SW 1271 (cell line): ENCODE measurements around the gene WSB1.
A peak's percentile ranks its signal among the peaks of the same experiment; 100 is the strongest.
"Not testable (repeated sequence)": the region's sequence is repeated elsewhere in the genome, so short reads cannot be mapped to it uniquely, and the experiment has no call there.

Experiments used
- DNase-seq, 2 experiments: peaks; one replicate each; lab custom pipeline; 2025; lab: John Stamatoyannopoulos, UW

Gene WSB1, protein sequence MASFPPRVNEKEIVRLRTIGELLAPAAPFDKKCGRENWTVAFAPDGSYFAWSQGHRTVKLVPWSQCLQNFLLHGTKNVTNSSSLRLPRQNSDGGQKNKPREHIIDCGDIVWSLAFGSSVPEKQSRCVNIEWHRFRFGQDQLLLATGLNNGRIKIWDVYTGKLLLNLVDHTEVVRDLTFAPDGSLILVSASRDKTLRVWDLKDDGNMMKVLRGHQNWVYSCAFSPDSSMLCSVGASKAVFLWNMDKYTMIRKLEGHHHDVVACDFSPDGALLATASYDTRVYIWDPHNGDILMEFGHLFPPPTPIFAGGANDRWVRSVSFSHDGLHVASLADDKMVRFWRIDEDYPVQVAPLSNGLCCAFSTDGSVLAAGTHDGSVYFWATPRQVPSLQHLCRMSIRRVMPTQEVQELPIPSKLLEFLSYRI

GRCh38 chr17:27293898-27294688 is at the start of gene WSB1:
Gene WSB1 (plus strand): TSS chr17:27294114. CDS start chr17:27294396, 282 bp downstream.
- peak; percentile 86 to 92 for DNase-seq

GRCh38 chr17:27244491-27245223 is 49.3 kb upstream of the WSB1 start:
- no peak for DNase-seq

DNA sequence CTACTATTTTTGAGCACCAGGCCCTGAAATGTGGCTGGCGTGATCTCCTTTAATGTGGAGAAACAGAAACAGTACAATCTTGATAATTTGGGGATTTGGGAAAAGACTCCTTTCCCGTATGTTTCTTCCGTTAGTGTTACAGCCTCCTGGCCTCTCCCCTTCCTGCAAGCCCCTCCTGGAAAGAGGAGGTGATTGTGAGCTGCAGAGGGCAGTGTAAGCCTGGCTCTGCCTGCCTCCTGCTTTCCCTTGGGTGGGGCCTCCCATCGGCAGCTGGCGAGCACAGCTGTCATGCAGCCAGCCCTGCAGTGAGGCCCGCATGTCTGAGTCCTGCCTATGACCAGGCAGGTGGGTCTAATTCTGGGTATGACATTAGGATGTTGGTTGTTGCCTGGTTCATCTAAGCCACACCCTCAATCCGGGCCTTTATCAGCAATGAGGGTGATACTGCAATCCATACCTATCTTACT is 48.7 kb upstream of the WSB1 start:
- peak; percentile 32 to 77 for DNase-seq

DNA sequence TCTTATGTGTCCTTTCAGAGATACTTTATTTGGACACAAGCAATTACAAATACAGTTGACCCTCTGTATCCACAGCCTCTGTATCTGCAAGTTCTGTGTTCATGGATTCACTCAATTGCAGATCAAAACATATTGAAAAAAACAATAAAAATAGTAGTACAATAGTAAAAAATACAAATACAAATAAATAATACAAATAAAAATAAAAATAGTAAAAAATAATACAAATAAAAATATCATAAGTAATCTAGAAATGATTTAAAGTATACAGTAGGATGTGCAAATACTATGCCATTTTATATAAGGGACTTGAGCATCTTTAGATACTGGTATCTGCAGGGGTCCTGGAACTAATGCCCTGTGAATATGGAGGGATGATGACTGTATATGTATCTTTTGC is 47.4 kb upstream of the WSB1 start:
- DNase-seq, result no peak

DNA sequence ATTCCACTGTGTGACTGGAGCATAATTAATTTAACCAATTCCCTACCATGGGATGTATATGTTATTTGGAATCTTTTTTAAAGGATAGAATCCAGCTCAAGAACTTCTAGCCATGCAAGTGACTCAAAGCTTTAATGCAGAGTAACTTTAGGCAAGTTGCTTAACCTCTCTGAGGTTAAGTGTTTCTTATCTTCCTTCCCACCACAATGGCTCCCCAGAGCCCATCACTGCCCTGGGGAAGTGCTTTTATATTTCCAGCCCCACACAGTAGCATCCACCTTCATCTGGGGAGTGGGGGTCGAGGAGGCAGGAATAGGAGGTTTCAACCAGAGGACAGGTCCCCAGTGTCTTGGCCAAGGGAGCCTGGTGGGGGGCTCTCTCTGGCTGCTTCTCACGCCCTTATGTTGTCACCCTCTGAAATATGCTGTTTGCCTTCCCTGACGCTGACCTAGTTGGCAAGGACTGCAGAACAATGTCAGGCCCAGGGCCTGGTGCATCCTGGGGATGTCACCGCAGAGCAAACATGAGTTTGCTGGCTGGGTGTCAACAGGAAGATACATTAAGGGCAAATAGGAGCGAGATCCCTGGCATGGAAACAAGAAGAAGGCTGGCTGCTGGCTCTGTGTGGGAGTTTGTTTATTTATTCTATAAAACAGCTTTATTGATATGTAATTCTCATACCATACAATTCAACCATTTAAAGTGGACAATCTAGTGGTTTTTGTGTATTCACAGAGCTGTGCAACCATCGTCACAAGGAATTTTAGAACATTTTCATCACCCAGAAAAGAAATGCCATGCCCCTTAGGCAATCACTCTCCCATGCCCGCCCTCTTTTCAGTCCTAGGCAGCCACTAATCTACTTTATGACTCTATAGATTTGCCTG is 46.6 kb upstream of the WSB1 start:
- no peak for DNase-seq

DNA sequence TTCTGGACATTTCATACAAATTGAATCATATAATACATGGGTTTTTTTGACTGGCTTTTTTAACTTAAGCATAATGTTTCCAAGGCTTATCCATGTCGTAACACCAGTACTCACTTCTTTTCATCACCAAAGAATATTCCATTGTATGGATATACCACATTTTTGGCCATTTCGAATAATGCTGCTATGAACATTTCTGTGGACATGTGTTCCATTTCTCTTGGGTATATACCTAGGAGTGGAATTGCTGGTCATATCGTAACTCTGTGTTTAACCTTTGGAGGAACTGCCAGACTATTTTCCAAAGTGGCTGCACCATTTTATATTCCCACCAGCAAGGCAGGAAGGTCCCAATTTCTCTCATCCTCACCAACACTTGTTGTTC is 46.0 kb upstream of the WSB1 start:
- no peak for DNase-seq

GRCh38 chr17:27250791-27251190 is 43.1 kb upstream of the WSB1 start:
- DNase-seq, result not testable (repeated sequence)

DNA sequence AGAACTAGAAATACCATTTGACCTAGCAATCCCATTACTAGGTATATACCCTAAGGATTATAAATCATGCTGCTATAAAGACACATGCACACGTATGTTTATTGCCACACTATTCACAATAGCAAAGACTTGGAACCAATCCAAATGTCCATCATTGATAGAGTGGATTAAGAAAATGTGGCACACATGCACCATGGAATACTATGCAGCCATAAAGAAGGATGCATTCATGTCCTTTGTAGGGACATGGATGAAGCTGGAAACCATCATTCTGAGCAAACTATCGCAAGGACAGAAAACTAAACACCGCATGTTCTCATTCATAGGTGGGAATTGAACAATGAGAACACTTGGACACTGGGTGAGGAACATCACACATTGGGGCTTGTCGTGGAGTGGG is 39.1 kb upstream of the WSB1 start:
- not testable (repeated sequence) for DNase-seq

DNA sequence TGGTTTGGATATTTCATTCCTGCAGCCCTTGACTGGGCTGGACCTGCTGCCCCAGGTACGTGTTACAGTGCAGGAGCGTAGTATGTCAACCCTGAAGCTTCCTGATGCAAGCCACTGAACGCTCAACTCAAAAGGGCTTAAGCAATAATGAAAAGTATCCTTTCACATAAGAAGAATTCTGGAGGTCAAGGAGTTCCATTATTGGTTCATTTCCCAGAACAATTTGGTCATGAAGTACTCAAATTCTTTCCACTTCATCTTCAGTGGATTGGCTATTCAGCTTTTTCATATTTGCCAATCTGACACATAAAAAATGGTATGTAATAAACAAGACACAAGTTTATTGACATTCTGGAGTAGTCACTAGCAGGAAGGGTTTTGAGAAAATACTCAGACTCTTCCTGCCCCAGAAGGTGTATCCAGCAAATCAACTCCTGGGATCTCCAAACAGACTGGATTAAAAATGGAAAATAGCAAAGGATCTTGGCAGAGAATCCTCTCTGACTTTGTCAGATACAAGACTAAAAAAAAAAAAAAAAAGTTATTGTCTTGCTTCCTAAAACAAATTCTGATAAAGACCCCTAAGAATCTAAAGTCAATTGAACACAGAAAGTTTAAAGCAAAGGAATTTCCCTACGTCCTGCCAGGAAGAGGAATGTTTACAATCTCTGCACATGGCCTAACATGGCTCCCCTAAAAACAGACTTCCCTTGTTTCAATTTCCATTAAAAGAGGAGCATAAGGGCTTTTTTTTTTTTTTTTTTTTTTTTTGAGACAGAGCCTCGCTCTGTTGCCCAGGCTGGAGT is 37.5 kb upstream of the WSB1 start:
- DNase-seq, result no peak

DNA sequence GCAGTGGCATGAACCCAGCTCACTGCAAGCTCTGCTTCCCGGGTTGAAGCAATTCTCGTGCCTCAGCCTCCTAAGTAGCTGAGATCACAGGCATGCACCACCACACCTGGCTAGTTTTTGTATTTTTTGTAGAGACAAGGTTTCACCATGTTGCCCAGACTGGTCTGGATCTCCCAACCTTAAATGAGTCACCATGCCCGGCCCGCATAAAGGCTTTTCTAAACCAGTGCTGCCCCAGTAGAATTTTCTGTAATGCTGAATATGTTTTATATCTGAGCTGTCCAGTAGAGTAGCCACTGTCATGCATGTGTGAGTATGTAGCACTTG is 36.9 kb upstream of the WSB1 start:
- no peak for DNase-seq

GRCh38 chr17:27259356-27259755 is 34.6 kb upstream of the WSB1 start:
- DNase-seq, result no peak

- DNase-seq, result no peak
Observed at GRCh38 chr17:27263386-27263785, 30.5 kb upstream of the WSB1 start.

DNA sequence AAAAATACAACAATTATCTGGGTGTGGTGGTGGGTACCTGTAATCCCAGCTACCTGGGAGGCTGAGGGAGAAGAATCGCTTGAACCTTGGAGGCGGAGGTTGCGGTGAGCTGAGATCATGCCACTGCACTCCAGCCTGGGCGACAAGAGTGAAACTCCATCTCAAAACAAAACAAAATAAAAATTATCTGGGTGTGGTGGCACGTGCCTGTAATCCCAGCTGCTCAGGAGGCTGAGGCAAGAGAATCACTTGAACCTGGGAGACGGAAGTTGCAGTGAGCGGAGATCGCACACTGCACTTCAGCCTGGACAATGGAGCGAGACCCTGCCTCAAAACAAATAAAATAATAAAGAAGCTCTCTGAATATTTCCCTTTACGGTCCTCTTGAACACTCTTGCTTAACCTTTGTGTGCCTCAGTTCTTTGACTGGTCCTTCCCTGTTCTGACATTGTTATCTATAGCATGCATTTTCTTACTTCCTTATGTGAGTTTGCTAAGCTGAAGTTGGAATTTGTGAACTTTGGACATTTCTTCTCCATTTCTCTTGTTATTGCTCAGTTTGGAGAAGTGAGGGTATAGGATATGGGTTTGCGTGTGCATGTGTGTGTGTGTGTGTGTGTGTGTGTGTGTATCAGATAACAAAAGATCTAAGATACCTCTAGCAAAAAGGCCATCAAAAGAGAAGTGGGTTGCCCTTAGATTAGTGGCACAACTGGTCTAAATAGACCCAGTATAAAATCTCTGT is 29.7 kb upstream of the WSB1 start:
- no peak for DNase-seq

DNA sequence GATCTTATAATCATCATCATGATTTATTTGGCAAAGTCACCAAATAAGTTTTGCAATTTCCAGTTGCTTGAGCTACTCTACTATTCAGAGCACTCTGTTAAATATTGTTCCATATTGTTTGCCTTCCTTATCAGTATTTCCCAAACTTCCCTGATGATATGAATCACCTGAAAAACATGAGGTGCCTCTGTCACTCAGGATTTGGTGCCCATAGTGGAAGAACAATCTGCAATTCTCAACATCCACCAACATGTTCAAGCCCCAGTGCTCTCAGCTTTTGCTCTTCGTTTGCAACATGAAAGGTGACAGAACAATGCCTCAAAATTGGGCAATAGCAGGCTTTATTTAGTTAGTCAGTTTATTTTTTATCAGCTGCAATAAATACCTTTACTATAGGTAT is 28.6 kb upstream of the WSB1 start:
- no peak for DNase-seq

GRCh38 chr17:27266228-27266627 is 27.7 kb upstream of the WSB1 start:
- DNase-seq, result no peak

DNA sequence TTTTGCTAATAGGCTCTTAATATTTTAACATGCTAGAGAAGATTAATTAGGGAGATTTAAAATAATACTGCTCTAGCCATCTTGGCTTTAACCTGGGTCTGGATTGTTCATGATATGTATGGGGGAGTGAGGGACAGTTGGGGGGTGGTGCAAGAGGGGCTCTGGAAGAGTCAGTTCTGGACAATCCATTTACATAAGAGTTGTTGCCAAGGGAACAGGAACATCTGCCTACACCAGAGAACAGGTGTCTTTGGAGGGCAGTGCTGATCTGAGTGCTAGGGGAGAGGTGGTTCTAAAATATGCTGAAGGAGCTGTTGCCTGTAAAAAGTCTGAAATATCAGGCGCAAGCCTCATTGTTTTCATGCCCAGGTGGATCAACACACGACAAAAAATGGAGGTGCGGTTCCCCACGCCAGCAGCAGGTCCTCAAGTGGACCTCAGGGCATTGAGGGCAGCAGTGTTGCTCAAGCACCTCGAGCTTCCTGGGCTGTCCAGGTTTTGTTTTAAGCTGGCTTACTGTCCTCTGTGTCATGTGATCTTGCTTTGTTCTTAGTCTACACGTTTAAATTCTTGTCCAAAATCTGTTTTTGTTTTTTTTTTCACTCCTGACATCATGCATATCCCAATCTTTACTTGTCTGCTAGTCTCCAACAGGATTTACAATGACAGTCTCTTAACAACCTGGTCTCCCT is 25.4 kb upstream of the WSB1 start:
- DNase-seq, result no peak

- DNase-seq, result no peak
Observed at GRCh38 chr17:27269201-27269600, 24.7 kb upstream of the WSB1 start.

DNA sequence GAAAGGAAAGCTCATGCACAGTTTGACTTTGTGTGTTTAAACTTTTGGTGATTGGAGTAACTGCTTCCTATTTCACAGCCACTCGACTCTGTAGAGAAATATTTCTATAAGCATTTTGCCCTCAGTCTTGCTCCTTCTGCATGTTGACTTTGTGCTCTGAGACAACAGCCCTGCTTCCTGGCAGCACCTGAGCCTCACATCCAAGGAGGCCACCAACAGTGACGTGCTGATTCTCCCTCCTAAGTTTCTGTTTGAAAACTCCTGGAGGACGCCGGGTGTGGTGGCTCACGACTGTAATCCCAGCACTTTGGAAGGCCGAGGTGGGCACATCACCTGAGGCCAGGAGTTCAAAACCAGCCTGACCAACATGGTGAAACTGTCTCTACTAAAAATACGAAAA is 23.9 kb upstream of the WSB1 start:
- DNase-seq, result no peak

DNA sequence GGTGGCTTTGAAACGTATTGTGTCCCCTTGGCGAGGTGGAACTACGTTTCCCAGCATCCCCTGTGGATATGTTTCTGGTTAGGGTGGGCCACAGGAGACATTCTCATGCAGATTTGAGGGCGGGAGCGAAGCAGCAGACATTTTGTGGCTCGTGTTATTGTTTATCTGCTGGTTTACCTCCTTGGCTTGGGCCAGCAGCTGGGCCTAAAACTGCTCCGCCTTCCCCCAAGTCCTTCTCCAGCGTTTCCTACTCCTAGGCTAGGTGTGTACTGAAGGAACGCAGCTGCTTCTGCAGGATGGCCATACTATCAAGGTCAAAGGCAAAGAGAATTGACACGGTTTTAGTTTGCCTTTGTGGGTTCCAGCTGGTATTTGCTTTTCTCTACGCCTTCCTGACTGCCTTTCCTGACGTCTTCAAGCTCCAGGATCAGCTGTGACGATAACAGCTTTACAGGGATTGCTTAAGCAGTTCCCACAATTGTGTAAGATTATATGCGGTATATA is 17.2 kb upstream of the WSB1 start:
- no peak for DNase-seq
